NCI-H748 treated with DMSO at 0.1 percent for 48 hours (cell line): ENCODE measurements around the gene ZNF700.
"Not testable (repeated sequence)": the region's sequence is repeated elsewhere in the genome, so short reads cannot be mapped to it uniquely, and the experiment has no call there.

Experiments
- DNase-seq: peaks from one replicate; lab custom pipeline; 2025; lab: John Stamatoyannopoulos, UW

The ZNF700 gene

GRCh38 chr19:11989112-11989456 is 64.2 kb downstream of the ZNF700 start:
- DNase-seq, result no peak

DNA sequence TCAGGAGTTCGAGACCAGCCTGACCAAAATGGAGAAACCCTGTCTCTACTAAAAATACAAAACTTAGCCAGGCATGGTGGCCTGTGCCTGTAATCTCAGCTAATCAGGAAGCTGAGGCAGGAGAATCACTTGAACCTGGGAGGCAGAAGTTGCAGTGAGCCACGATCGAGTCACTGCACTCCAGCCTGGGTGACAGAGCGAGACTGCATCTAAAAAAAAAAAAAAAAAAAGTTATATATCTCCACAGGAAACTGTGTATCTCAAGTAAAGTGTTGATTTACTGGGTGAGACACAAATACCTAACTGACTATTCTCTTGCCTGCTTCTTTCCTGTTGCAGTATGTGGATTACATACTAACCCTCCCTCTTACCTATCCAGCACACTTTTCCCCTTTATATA is 67.0 kb downstream of the ZNF700 start:
- not testable (repeated sequence) for DNase-seq

GRCh38 chr19:11995174-11995573 is 70.3 kb downstream of the ZNF700 start:
- DNase-seq, result no peak
